Stimulated activated CD4-positive, alpha-beta T cell treated with anti-CD3 and anti-CD28 coated beads, Interleukin-4, amount 100 ng/mL, for 1 hour (primary cell): Measurements from ENCODE around the gene PPM1H.
"Not testable (repeated sequence)": the region's sequence is repeated elsewhere in the genome, so short reads cannot be mapped to it uniquely, and the experiment has no call there.

Experiments used
- DNase-seq: peaks from one replicate; pipeline ENCODE4 v3.0.0-alpha.2; 2020

Gene PPM1H

GRCh38 chr12:62664951-62665350 lies 270.0 kb downstream of the PPM1H start:
- not testable (repeated sequence) for DNase-seq

GRCh38 chr12:62660756-62661155 lies 274.2 kb downstream of the PPM1H start:
- DNase-seq, result no peak

GRCh38 chr12:62659453-62660295 lies 275.3 kb downstream of the PPM1H start:
- DNase-seq, result no peak

GRCh38 chr12:62658910-62659309 lies 276.0 kb downstream of the PPM1H start:
- no peak for DNase-seq

- no peak for DNase-seq
These were observed 277.7 kb downstream of the PPM1H start for GRCh38 chr12:62657363-62657632.

- DNase-seq, result no peak
These were observed 278.2 kb downstream of the PPM1H start for GRCh38 chr12:62656591-62657362.

- no peak for DNase-seq
These were observed 279.2 kb downstream of the PPM1H start for GRCh38 chr12:62655666-62656151.

- DNase-seq, result no peak
These were observed 280.4 kb downstream of the PPM1H start for GRCh38 chr12:62654326-62655241.

GRCh38 chr12:62653740-62654139 lies 281.2 kb downstream of the PPM1H start:
- DNase-seq, result no peak

- DNase-seq, result no peak
These were observed 281.6 kb downstream of the PPM1H start for GRCh38 chr12:62653304-62653703.

- no peak for DNase-seq
These were observed 283.8 kb downstream of the PPM1H start for GRCh38 chr12:62651138-62651537.

GRCh38 chr12:62649412-62650138 lies 285.4 kb downstream of the PPM1H start:
- no peak for DNase-seq

GRCh38 chr12:62647586-62647985 lies 287.4 kb downstream of the PPM1H start:
- no peak for DNase-seq

GRCh38 chr12:62646566-62646965 lies 288.4 kb downstream of the PPM1H start:
- DNase-seq, result no peak

- DNase-seq, result no peak
These were observed 291.5 kb downstream of the PPM1H start for GRCh38 chr12:62643486-62643885.

GRCh38 chr12:62642486-62642885 lies 292.5 kb downstream of the PPM1H start:
- no peak for DNase-seq

- peak; percentile 29 for DNase-seq
These were observed 294.0 kb downstream of the PPM1H start for GRCh38 chr12:62640910-62641448.

- no peak for DNase-seq
These were observed 297.3 kb downstream of the PPM1H start for GRCh38 chr12:62637679-62638078.

- DNase-seq, result no peak
These were observed 299.3 kb downstream of the PPM1H start for GRCh38 chr12:62635649-62636048.

- no peak for DNase-seq
These were observed 302.5 kb downstream of the PPM1H start for GRCh38 chr12:62632411-62632918.

GRCh38 chr12:62631471-62632410 lies 303.2 kb downstream of the PPM1H start:
- peak; percentile 20 for DNase-seq
